Esophagus squamous epithelium (tissue), 5 donors: ENCODE results near the gene POLR1E. TPM values are rescaled to one million over a fixed set of nuclear protein-coding genes. Genes with fewer than 3 reads are reported as not detected.

Source experiments
- DNase-seq: peaks from one replicate; lab custom pipeline; 2025; lab: John Stamatoyannopoulos, UW
- H3K27ac ChIP-seq, 4 donors: fragments of 200-600 bp; sonication (generic); one replicate each; pipeline ENCODE4 v1.5.1; 2016 to 2019; ENCODE audit warnings: mild to moderate bottlenecking in 1 of 4
- H3K27me3 ChIP-seq, 4 donors: fragments of 200-600 bp; sonication (generic); 1 replicate in 3 of 4; 2 replicates in 1 of 4; pipeline versions ENCODE4 v1.5.1 to v1.6.0; 2017 to 2021; ENCODE audit warnings: antibody characterized with exemption in 1 of 4
- H3K36me3 ChIP-seq, 3 donors: fragments of 200-600 bp; sonication (generic); one replicate each; pipeline ENCODE4 v1.5.1; 2016 to 2019
- H3K4me1 ChIP-seq, 3 donors: fragments of 200-600 bp; sonication (generic); one replicate each; pipeline ENCODE4 v1.5.1; 2017 to 2019
- H3K4me3 ChIP-seq, 4 donors: fragments of 200-600 bp; sonication (generic); 1 replicate in 3 of 4; 2 replicates in 1 of 4; pipeline ENCODE4 v1.5.1; 2016 to 2019; ENCODE audit warnings: mild to moderate bottlenecking in 2 of 4, moderate library complexity in 1 of 4
- H3K9me3 ChIP-seq, 3 donors: fragments of 200-600 bp; sonication (generic); one replicate each; pipeline ENCODE4 v1.5.1; 2016 to 2019
- POLR2A ChIP-seq, 4 donors: fragments of 450-650 bp; IDR thresholded peaks; one replicate each; pipeline ENCODE4 v1.6.1; 2017; ENCODE audit warnings: antibody characterized with exemption in 4 of 4, mild to moderate bottlenecking in 4 of 4, moderate library complexity in 3 of 4
- WGBS, 2 donors: methylation state at CpG; one replicate each; pipeline ENCODE4 v1.1.5; 2018; 5-methylcytosine and 5-hydroxymethylcytosine counted together
- intact Hi-C: fragments of 100-400 bp; cut with DNase I; formaldehyde crosslinking; loops from one replicate; pipeline ENCODE4 v1.15.0; 2022
- total RNA-seq, 4 donors: library from RNA; depleted of rRNA; stranded (reverse); fragments of >200 nt; gene quantifications; one replicate each; pipeline ENCODE4 v1.1.0, GENCODE V29; 2016
- TF ChIP-seq, protein P1 (sequence below), 6 experiments: fragments of 450-650 bp in 4 of 6; fragments of 200-600 bp in 2 of 6; sonication (generic) in 2 of 6; IDR thresholded peaks; one replicate each; pipeline ENCODE4 v1.5.1; 2016 to 2019; ENCODE audit warnings: antibody characterized with exemption in 6 of 6, mild to moderate bottlenecking in 4 of 6, moderate library complexity in 4 of 6
- donor health status: DM: yes; HTN: yes; CAD: no.

POLR1E gene
- total RNA-seq, 4 donors from 2014 or later: 11.6 to 31.1 (median 15.2) TPM

DNA sequence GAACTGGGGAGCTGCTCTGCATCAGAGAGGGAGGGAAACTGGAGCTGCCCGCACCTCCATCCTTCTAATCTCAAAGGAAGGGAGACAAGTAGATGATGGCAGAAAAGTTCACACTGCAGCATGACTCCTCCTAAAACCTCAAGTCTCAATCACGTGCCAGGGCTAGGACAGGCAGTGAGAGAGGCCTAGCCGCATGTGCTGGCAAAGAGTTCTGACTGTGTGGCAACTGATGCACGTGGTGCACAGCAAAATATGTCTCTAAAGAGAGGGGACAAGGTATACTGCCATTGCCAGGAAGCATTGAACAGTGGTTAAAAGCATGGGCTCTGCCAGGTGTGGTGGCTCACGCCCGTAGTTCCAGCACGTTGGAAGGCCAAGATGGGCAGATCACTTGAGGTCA, 52.4 kb downstream of the POLR1E start:
- DNase-seq: no peak
- TF ChIP-seq, protein P1, sequence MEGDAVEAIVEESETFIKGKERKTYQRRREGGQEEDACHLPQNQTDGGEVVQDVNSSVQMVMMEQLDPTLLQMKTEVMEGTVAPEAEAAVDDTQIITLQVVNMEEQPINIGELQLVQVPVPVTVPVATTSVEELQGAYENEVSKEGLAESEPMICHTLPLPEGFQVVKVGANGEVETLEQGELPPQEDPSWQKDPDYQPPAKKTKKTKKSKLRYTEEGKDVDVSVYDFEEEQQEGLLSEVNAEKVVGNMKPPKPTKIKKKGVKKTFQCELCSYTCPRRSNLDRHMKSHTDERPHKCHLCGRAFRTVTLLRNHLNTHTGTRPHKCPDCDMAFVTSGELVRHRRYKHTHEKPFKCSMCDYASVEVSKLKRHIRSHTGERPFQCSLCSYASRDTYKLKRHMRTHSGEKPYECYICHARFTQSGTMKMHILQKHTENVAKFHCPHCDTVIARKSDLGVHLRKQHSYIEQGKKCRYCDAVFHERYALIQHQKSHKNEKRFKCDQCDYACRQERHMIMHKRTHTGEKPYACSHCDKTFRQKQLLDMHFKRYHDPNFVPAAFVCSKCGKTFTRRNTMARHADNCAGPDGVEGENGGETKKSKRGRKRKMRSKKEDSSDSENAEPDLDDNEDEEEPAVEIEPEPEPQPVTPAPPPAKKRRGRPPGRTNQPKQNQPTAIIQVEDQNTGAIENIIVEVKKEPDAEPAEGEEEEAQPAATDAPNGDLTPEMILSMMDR (IDR thresholded peaks at IDR 0.05): no peak
- no peak for TF ChIP-seq POLR2A (IDR thresholded peaks at IDR 0.05)
- Histone ChIP-seq H3K27me3 (no peaks in the 10 kb centered on the region), H3K4me3 (no peak overlapping the region), H3K4me1 (peaks cover 7 to 40% (median 9%) of the 10 kb centered on the region in 3 donors), H3K9me3 (no peaks in the 10 kb centered on the region), H3K27ac (no peak overlapping the region), H3K36me3 (peaks cover 0 to 60% (median 6%) of the 10 kb centered on the region in 3 donors)
- 85 to 89% methylated on average over 5 to 6 of the region's 7 CpGs for WGBS, 2 donors
- intact Hi-C loops: no loop called here

DNA sequence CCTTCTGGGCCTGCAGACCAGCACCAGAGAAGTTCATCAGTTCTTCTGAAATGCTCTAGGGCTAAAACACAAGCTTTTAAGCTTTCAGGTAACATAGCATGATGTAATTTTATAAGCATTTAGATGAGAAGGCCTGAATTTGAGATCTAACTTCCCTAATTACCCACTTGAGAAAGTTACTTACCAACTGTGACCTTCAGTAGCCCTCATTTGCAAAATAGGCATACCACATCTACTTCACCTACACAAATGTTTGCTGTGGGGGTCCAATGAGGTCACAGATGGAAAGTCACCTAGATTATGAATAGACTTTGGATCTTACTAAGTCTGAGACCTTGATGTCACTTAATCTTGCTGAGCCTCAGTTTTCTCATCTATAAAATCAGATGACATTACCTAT, 53.9 kb downstream of the POLR1E start:
- H3K27me3 ChIP-seq: no peaks in the 10 kb centered on the region
- H3K36me3 ChIP-seq: peaks cover 0 to 57% (median 6%) of the 10 kb centered on the region in 3 donors
- H3K27ac ChIP-seq: peak overlapping the region in 2 of 4 donors; percentile 12 to 83
- no peak for DNase-seq
- TF ChIP-seq, protein P1 (IDR thresholded peaks at IDR 0.05): no peak
- no peak for TF ChIP-seq POLR2A (IDR thresholded peaks at IDR 0.05)
- H3K4me1 ChIP-seq: peaks cover 7 to 43% (median 9%) of the 10 kb centered on the region in 3 donors
- intact Hi-C loops: no loop called here
- H3K4me3 ChIP-seq: no peak overlapping the region
- H3K9me3 ChIP-seq: no peaks in the 10 kb centered on the region

DNA sequence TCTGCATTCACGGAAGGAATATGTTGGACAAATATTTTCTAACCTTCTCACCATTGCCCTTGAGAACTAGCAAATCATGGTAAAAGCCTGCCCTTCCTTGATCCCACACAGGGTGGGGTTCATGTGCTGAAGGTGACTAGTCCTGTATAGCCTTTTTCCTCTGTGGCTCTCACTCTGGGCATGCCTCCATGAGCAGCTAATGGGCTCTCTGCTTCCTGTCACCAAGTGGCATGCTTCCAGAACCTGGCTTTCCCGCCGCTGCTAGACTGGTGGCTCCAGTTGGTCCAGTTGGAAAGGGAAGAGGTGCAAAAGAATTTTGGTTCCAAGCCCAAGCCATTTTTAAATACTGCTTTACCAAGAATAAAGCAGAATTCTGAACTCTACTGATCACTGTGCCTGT, 54.9 kb downstream of the POLR1E start:
- intact Hi-C loops: no loop called here
- H3K36me3 ChIP-seq: peaks cover 0 to 49% (median 6%) of the 10 kb centered on the region in 3 donors
- H3K9me3 ChIP-seq: no peaks in the 10 kb centered on the region
- peaks cover 7 to 43% (median 9%) of the 10 kb centered on the region in 3 donors for H3K4me1 ChIP-seq
- DNase-seq: no peak
- H3K4me3 ChIP-seq: no peak overlapping the region
- peak overlapping the region in 3 of 4 donors; percentile 44 to 83 (median 64) for H3K27ac ChIP-seq
- H3K27me3 ChIP-seq: no peaks in the 10 kb centered on the region
- TF ChIP-seq POLR2A (IDR thresholded peaks at IDR 0.05): no peak
- TF ChIP-seq, protein P1 (IDR thresholded peaks at IDR 0.05): peak in 1 of 6 experiments; percentile 8
- whole genome bisulfite sequencing, 2 donors: 33 to 65% methylated on average over 2 to 3 of the region's 3 CpGs

DNA sequence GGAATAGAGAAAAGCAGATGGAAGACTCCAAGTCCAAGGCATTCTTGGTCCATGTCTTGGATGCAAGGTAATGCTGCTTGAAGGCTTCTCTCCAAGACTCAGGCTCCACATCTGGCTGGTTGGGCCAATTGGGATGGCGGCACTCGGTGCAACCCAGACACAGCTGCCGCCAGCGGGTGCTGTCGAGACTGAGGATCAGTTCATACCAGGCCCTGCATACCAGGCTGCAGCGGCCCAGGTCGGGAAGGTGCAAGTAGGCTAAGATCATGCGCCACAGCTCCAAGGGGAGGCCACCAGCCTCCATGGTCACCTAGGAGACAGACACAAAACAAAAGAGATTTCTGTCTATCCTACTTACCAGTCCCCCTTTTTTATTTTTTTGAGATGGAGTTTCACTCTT, 55.7 kb downstream of the POLR1E start:
- H3K27ac ChIP-seq: peak overlapping the region; percentile 14 to 83 (median 53)
- H3K9me3 ChIP-seq: no peaks in the 10 kb centered on the region
- no peaks in the 10 kb centered on the region for H3K27me3 ChIP-seq
- H3K4me1 ChIP-seq: peaks cover 7 to 43% (median 9%) of the 10 kb centered on the region in 3 donors
- no peak for TF ChIP-seq POLR2A (IDR thresholded peaks at IDR 0.05)
- intact Hi-C loops: no loop called here
- WGBS, 2 donors: 98% methylated on average over 6 to 7 of the region's 8 CpGs
- no peak for DNase-seq
- peaks cover 0 to 40% (median 6%) of the 10 kb centered on the region in 3 donors for H3K36me3 ChIP-seq
- no peak overlapping the region for H3K4me3 ChIP-seq

DNA sequence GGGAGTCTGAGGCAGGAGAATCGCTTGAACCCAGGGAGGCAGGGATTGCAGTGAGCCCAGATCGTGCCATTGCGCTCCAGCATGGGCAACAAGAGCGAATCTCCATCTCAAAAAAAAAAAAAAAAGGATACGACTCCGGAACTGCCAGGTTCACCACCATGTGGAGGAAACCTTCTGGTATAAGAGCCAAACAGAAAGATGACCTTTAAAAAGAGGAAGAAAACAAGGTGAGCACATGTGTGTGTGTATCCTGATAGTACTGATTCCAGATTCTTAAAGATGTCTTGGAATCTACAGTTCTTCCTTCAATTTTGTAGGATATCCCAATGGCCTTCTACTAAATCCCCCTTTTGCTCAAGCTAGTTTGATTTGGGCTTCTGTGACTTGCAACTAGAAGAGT, 56.7 kb downstream of the POLR1E start:
- intact Hi-C loops: no loop called here
- DNase-seq: no peak
- Histone ChIP-seq H3K4me3 (no peak overlapping the region), H3K4me1 (peaks cover 7 to 43% (median 9%) of the 10 kb centered on the region in 3 donors), H3K27ac (no peak overlapping the region), H3K9me3 (no peaks in the 10 kb centered on the region), H3K36me3 (peaks cover 0 to 30% (median 0%) of the 10 kb centered on the region in 3 donors), H3K27me3 (no peaks in the 10 kb centered on the region)
- WGBS, 2 donors: 90 to 93% methylated on average over 5 to 6 of the region's 6 CpGs
- TF ChIP-seq, protein P1 (IDR thresholded peaks at IDR 0.05): no peak
- no peak for TF ChIP-seq POLR2A (IDR thresholded peaks at IDR 0.05)
